Stimulated activated CD4-positive, alpha-beta T cell treated with anti-CD3 and anti-CD28 coated beads, TNF-alpha, amount 100 ng/mL, for 1 hour (primary cell): ENCODE measurements around the gene CAMK4.
A peak's percentile ranks its signal among the peaks of the same experiment; 100 is the strongest.

Source experiments
- DNase-seq, 3 donors: peaks; one replicate each; pipeline ENCODE4 v3.0.0-alpha.2; 2020; ENCODE audit warnings: low read depth in 3 of 3, low spot score in 1 of 3

The CAMK4 gene

GRCh38 chr5:111229221-111229835 is 5.1 kb downstream of the CAMK4 start:
- no peak for DNase-seq

GRCh38 chr5:111229871-111230810 is 6.0 kb downstream of the CAMK4 start:
- DNase-seq = no peak

GRCh38 chr5:111231119-111231518 is 6.9 kb downstream of the CAMK4 start:
- no peak for DNase-seq

- DNase-seq = no peak
Observed at GRCh38 chr5:111232311-111233051, 8.3 kb downstream of the CAMK4 start.

GRCh38 chr5:111233052-111233374 is 8.8 kb downstream of the CAMK4 start:
- no peak for DNase-seq

GRCh38 chr5:111234125-111234524 is 9.9 kb downstream of the CAMK4 start:
- no peak for DNase-seq

GRCh38 chr5:111235635-111236034 is 11.5 kb downstream of the CAMK4 start:
- DNase-seq = no peak

GRCh38 chr5:111236348-111236747 is 12.2 kb downstream of the CAMK4 start:
- no peak for DNase-seq

- no peak for DNase-seq
Observed at GRCh38 chr5:111236995-111237394, 12.8 kb downstream of the CAMK4 start.

GRCh38 chr5:111237470-111237869 is 13.3 kb downstream of the CAMK4 start:
- no peak for DNase-seq

GRCh38 chr5:111238431-111239225 is 14.4 kb downstream of the CAMK4 start:
- no peak for DNase-seq

- DNase-seq = no peak
Observed at GRCh38 chr5:111241696-111242095, 17.5 kb downstream of the CAMK4 start.

GRCh38 chr5:111242606-111243005 is 18.4 kb downstream of the CAMK4 start:
- DNase-seq = no peak

GRCh38 chr5:111243318-111243717 is 19.1 kb downstream of the CAMK4 start:
- DNase-seq = no peak

- DNase-seq = no peak
Observed at GRCh38 chr5:111245654-111246053, 21.5 kb downstream of the CAMK4 start.

GRCh38 chr5:111246459-111246858 is 22.3 kb downstream of the CAMK4 start:
- no peak for DNase-seq

GRCh38 chr5:111248571-111248970 is 24.4 kb downstream of the CAMK4 start:
- DNase-seq = no peak

- DNase-seq = no peak
Observed at GRCh38 chr5:111251921-111252320, 27.7 kb downstream of the CAMK4 start.

- no peak for DNase-seq
Observed at GRCh38 chr5:111252799-111253545, 28.8 kb downstream of the CAMK4 start.

GRCh38 chr5:111254613-111255012 is 30.4 kb downstream of the CAMK4 start:
- DNase-seq = peak; percentile 19 to 26 (median 21)
